NCI-H2196 (cell line): Measurements from ENCODE around the gene CDR2.
"Not testable (repeated sequence)": the region's sequence is repeated elsewhere in the genome, so short reads cannot be mapped to it uniquely, and the experiment has no call there.

Experiments
- DNase-seq: peaks from one replicate; lab custom pipeline; 2025; ENCODE audit not compliant: unreplicated experiment; lab: John Stamatoyannopoulos, UW

The CDR2 gene

DNA sequence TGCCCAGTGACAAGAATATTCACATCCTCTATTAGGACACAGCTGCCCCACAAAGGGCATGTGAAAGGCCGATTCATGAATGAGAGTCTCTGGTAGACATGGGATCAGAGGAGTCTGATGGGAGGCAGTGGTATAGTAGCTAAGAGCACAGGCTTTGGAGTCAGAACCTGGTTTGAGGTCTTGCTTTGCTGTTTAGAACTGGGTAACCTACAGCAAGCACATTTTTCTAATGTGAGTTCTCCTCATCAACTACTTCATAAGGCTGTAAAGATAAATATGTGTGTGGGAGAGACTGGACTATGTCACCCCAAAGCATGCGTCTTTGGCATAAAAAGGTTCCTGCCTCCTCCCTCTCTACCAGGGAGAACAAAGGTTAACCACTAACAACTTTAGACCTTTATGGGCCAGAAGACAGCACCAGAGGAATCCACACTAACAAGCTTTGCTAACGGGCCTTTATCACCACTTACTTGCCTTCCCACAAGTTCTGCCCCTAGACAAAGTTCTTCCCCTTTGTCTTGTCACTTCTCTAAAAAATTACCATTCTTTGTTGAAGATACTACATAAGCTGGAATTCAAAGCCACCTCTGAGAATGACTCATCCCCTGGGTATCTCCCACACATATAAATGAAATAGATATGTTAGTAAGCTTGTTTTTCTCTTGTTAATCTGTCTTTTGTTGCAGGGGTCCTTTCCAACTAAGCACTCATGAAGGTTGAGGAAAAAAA, 21.1 kb downstream of the CDR2 start:
- no peak for DNase-seq

DNA sequence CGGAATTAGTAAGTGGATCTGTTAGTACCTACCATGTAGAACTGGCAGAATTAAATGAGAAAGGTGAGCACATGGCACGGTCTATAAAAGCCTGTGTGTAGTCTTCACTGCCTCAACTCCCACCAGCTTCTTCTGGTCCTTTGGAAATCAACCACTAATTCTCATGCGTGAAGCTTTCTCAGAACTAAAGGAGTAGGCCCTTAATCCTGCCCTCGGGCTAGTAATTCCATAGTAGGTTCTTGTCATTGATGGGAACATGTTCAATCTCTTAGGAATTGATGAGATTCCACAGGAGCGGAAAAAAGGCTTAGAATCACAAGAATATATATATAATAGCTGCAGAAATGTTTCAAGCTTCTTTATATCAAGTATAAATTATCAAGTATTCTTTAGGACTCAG, 21.7 kb downstream of the CDR2 start:
- DNase-seq, result no peak

DNA sequence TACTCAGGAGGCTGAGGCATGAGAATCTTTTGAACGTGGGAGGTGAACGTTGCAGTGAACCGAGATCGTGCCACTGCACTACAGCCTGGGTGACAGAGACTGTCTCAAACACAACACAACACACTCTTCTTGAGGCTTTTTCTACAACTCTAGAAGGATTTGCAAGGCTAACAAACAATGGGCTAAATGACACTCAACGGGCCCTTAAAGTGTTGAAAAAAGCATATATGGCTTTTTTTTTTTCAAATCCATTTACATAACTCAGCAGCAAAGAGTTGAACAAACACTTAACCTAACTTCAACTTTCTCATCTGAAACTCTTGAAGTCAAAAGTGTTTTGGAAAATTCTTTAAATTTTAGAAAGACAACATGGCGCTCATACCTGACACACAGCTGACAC, 22.3 kb downstream of the CDR2 start:
- no peak for DNase-seq

DNA sequence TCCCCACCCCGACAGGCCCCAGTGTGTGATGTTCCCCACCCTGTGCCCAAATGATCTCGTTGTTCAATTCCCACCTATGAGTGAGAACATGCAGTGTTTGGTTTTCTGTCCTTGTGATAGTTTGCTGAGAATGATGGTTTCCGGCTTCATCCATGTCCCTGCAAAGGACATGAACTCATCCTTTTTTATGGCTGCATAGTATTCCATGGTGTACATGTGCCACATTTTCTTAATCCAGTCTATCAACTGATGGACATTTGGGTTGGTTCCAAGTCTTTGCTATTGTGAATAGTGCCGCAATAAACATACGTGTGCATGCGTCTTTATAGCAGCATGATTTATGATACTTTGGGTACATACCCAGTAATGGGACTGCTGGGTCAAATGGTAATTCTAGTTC, 23.4 kb downstream of the CDR2 start:
- DNase-seq, result not testable (repeated sequence)

DNA sequence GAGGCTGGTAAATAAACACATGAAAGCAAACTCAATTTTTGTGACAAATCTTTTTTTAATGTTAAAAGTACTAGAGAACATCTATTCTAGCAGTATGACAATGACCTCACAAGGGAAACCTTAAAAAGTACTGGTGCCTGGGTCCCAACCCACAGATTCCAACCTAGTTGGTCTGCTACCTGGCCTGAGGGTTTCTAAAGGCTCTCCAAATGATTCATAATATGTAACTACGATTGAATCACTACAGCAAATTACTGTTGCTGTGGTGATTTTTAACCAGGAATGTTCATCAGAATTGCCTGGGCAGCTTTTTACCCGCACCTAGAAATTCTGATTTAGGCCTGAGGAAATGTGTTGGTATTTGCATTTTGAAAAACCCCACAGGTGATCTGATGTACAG, 26.1 kb downstream of the CDR2 start:
- no peak for DNase-seq

DNA sequence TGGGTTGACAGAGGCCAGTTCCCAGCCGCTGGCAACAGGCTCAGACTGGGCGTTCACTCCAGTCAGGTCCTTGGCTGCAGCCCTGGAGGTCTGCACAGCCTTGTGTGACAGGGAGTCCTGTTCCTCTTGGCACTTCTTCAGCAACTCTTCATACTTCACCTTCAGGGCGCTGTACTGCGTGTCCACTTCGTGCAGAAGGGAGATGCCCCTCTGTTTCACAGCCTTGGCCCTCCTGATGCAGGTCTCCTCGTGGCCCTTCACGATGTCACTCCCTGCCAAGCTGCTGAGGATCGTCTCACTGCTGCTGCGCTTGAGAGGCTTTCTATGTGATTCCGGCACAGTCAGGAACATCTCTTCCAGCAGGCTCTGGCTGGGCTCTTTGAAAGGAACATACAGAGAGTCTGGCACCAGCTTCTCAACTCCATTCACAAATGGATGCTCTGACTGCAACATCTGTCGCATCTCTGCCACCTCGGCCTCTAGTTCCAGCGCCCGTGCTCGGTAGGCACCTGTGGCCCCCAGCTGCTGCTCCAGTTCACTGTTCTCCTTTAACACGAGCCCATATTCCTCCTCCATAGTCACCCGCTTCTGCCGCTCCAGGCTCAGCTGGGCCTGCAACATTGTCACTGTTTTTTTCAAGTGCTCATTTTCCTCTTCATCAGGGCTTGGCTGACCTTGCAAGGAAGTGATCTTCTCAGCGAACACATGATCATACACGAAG, 27.2 kb downstream of the CDR2 start:
- no peak for DNase-seq

DNA sequence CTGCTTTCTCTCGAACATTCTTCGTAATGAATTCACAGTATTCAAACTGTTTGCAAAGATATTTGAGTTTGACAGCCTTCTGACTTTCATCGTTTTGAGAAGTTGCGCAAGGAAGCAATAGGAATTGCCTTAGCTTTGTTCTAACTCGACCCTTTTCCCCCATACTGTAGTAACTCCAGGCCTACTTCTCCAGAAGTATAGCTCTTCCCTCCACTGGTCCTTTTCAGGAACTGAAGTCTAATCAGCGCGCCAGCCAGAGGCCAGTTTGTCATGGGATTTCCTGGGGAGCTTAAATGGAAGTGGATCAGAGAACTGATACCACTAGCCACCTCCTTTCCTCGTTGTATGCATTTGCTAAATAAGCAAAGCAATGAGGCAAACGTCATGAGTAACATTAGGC, 27.9 kb downstream of the CDR2 start:
- DNase-seq, result no peak

DNA sequence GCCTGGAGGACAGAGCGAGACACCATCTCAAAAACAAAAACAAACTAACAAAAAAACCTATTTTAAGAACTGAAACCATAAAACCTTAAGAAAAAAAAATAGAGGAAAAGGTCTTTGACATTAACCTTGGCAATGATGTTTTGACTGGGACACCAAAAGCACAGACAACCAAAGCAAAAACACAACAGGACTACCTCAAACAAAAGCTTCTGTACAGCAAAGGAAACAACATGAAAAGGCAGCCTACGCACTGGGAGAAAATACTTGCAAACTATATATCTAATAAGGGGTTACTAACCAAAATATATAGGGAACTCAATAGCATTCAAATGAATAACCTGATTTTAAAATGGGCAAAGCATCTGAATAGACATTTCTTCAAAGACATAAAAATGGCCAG, 32.3 kb downstream of the CDR2 start:
- DNase-seq, result no peak

DNA sequence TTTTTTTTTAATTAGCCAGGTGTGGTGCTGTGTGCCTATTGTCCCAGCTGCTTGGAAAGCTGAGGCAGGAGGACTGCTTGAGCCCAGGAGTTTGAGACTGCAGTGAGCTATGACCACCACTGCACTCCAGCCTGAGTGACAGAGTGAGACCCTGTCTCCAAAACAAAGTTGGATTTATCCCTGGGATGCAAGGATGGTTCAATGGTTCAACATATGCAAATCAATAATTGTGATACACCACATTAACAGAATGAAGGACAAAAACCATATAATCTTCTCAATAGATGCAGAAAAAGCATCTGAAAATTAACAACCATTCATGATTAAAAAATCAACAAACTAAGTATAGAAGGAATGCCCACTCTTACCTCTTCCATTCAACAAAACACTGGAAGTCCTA, 33.5 kb downstream of the CDR2 start:
- DNase-seq, result no peak

DNA sequence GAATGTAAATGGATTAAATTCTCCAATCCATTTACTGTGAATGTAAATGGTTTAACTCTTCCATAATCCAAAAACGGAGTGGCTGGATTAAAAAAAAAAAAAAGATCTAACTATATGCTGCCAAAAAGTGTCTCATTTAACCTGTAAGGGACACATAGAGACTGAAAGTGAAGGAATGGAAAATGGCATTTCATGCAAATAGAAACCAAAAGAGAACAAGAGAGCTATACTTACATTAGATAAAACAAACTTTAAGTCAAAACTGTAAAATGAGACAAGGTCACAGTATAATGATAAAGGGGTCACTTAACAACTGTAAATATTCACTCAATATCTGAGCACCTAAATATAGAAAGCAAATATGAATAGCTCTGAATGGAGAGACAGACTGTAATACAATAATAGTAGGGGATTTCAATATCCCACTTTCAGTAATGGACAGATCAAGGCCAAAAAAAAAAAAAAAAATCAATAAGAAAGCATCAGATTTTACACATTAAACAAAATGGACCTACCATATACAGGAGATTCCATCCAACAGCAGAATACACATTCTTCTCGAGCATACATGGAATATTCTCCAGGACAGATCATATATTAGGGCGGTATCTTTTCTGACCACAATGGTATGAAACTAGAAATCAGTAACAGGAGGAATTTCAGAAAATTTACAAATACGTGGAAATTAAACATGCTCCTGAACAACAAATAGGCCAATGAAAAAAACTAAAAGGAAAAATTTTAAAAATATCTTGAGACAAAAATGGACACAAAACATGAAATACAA, 36.4 kb downstream of the CDR2 start:
- DNase-seq, result no peak

DNA sequence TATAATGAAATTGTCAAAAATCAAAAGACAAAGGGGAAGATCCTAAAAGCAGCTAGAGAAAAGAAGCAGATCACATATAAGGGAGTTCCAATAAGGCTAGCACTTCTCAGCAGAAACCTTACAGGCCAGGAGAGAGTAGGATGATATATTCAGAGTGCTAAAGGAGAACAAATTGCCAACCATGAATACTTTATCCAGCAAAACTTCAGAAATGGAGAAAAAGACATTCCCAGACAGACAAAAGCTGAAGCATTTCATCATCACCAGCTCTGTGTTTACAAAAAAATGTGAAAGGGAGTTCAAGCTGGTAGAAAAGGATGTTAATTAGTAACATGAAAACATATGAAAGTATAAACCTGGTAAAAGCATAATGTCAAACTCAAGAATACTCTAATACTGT, 37.4 kb downstream of the CDR2 start:
- DNase-seq, result no peak

DNA sequence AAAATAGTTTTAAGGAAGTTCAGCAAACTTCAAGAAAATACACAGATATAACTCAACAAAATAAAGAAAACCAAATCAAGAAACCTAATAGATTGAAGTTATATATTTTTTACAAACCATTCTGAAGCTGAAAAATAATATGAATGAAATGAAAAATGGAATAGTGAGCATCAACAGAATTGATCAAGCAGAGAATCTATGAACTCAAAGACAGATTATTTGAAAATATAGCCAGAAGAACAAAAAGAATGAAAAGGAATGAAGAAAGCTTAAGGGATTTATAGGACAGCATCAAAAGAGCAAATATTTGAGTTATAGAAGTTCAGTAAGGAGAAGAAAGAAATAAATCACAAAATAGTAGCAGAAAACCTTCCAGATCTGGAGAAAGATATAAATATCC, 37.8 kb downstream of the CDR2 start:
- DNase-seq, result no peak

DNA sequence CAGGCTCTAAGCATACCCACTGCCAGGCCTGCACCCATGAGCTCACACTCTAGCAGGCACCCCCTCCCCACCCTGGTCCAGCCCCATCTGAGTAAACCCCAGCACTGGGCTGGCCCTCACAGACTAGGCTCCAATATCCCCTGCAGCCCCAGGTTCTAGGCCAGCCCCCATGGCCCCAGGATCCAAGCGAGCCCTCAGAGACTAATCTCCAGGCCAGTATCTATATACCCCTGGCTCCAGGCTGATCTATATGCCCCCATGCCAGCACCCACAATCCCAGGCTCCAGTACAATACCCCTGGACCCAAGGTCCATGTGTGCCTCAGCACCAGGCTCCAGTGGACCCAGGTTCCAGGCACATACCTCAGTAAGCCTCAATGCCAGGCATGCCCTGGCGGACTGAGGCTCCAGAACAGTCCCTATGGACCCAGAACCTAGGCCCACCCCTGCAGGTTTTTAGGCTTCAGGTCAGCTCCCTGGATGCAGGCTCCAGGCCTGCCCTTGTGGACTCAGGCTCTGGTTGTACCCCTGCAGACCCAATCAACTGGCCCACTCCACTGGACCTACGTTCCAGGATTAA, 38.7 kb downstream of the CDR2 start:
- DNase-seq, result no peak

DNA sequence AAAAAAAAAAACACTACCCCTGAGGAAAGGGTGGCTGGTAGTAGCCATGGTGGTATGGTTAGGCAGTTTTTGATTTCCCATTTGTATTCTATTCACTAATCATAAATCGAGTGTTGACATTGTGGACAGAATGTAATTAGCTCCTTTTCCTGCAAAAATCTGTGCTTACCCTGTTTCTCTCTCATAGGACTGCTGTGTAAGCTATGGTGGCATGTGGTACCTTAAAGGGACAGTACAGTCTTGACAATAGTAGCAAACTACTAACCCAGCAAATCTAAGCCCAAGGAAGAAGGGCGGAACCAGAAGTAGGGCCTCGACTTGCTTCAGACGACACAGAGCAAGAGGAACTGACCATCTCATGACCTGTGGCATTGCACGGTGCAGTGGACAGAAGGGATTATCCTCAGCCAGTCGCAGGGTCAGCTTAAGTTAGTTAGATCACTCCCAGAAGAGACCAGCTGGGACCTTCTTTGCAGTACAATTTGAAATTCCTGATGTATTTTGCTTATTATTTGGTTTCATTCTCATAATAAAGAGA, 40.9 kb downstream of the CDR2 start:
- DNase-seq, result no peak

DNA sequence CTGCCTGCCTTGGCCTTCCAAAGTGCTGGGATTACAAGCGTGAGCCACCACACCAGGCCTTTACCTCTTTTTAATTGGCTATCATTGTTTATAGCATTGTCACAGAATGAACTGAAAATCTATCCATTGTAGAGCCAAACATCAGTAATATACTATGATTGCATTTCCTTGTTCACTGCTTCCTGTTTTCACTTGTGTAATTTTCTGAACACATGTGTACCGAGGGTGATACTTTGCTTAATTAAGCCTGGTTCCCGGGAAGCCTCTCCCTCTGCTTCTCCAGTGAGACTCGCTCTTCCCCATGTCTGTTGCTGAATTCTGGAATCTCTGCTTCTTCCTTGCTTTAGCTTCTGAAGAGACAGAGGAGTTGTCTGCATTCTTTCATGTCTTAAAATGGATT, 44.1 kb downstream of the CDR2 start:
- no peak for DNase-seq

DNA sequence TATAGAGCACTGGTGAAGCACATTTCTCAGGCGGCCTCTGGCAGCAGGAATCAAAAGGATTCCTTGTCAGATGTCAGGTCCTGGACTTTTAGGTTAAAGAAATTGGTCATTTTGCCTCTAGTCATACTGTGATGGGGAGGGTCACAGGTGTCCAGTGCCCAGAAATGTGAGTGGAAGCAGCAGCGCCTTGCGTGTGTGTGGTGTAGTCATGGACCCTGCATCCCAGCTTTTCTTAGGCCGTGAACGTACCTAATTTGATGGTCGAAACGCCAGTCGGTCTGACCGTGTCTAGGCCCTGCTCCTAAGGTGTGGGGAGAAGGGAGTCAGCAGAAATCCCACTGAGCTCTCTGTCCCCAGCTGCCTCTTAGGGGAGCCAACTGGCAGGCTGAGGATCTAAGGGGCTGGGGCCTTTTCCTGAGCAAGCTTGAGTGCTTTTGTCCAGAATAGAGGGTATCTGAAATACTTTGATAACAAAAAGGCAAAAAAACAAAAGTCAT, 45.2 kb downstream of the CDR2 start:
- no peak for DNase-seq

DNA sequence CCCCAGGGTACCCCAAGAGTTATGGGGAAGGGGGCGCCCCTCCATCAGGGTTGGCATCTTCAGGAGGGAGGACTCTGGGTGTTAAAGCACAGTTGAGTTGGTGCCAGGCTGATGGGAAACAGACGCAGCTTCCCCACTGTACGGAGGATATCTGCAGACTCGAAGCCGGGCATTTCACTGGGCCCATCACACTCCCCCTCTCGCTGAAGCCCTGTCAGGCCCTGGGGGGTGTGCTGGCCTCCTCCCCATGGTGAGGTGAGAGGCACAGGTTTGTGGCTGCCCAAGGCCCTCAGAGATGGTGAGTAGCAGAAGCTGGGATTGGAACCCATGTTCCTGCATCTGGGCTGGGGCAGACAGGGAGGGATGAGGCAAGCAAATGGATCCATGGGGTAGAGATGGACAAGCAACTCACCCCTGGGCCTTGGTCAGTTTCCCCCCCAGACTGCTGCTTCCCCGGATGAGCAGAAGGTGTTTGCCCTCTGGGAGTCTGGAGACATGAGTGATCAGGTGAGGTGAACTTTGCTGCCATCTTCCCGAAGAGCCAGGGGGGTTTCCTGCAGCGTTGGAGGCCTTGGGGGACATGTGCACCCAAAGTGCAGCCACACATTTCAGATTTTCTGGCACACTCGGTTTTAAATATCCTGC, 46.2 kb downstream of the CDR2 start:
- DNase-seq, result no peak

DNA sequence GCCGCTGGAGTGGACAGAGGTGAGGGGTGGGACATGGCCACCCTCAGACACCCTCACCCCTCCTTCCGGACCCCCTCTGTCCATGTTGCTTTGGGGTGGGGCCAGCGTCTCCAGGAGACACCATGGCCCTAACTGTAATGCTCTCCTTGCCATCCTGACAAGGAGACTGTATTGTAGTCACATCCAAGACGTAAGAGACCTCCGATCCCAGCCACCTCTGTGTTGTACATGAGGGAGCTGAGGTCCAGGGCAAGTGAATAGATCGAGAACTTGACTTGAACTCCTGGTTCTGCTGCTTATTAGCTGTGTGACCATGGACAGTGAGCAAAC, 47.0 kb downstream of the CDR2 start:
- no peak for DNase-seq

DNA sequence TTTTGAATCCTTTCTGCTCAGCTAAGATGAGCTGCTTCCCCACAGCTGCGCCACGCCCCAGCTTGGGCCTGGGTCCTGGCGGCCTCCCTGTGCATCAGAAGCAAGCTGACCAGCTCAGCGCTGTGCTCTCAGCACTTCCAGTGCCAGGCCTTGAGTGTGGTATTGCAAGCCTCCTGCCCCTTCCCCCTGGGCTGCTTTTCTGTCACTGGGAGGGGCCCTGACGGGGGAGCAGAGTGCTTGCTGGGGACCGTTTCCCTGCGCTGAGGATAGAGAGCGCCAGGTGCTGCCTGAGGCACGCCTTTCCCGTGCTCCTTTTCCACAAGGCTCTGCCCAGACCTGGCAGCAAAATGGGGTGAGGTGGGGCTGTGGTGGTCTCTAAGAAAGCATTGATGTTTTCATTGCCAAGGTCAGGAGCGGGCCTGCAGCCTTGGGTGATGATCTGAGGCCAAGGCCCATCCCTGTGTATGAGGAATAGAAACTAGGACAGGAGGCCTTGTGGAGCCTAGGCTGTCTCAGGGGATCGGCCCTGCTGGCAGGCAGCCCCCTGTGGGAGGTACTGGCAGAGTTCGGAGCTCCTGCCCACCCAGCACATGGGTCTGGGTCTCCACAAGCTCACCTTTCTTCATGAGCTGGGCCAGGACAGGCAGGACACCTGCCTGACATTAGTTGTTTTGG, 47.5 kb downstream of the CDR2 start:
- no peak for DNase-seq

DNA sequence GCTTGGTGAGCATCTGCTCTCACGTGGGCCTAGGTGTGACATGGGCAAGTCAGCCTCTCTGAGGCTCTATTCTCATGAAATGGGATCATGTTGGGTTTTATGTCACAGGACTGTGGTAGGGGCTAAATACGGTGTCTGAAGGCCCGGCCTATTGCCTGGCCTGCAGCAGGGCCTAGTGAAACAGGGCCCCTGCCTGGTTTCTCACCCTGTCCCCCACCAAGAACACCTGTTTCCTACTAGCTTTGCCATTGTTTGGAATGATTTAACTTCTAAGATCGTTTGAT, 48.1 kb downstream of the CDR2 start:
- no peak for DNase-seq
